ENCODE measurements around the gene GALNT2.

GALNT2 gene

GRCh38 chr1:230050973-230051735 is 15.9 kb upstream of the GALNT2 start:
- no peak for DNase-seq (ENCODE audit: low read depth in 2 of 2)

GRCh38 chr1:230052018-230052417 is 15.0 kb upstream of the GALNT2 start:
- no peak for DNase-seq (ENCODE audit: low read depth in 2 of 2)

- no peak for DNase-seq (ENCODE audit: low read depth in 2 of 2)
Observed at GRCh38 chr1:230052665-230053064, 14.4 kb upstream of the GALNT2 start.

GRCh38 chr1:230054092-230054749 is 12.8 kb upstream of the GALNT2 start:
- DNase-seq (ENCODE audit: low read depth in 2 of 2) = no peak

- DNase-seq (ENCODE audit: low read depth in 2 of 2) = no peak
Observed at GRCh38 chr1:230056098-230056497, 10.9 kb upstream of the GALNT2 start.

GRCh38 chr1:230057100-230057499 is 9.9 kb upstream of the GALNT2 start:
- no peak for DNase-seq (ENCODE audit: low read depth in 2 of 2)

- no peak for DNase-seq (ENCODE audit: low read depth in 2 of 2)
Observed at GRCh38 chr1:230057681-230058565, 9.1 kb upstream of the GALNT2 start.

GRCh38 chr1:230058626-230059025 is 8.4 kb upstream of the GALNT2 start:
- no peak for DNase-seq (ENCODE audit: low read depth in 2 of 2)

GRCh38 chr1:230061801-230062200 is 5.2 kb upstream of the GALNT2 start:
- no peak for DNase-seq (ENCODE audit: low read depth in 2 of 2)

GRCh38 chr1:230062521-230062920 is 4.5 kb upstream of the GALNT2 start:
- no peak for DNase-seq (ENCODE audit: low read depth in 2 of 2)

- no peak for DNase-seq (ENCODE audit: low read depth in 2 of 2)
Observed at GRCh38 chr1:230064283-230064682, 2.8 kb upstream of the GALNT2 start.

- no peak for DNase-seq (ENCODE audit: low read depth in 2 of 2)
Observed at GRCh38 chr1:230065161-230065560, 1.9 kb upstream of the GALNT2 start.

- no peak for DNase-seq (ENCODE audit: low read depth in 2 of 2)
Observed at GRCh38 chr1:230065571-230065970, 1.5 kb upstream of the GALNT2 start.

- no peak for DNase-seq (ENCODE audit: low read depth in 2 of 2)
Observed at GRCh38 chr1:230066031-230066430, 1.0 kb upstream of the GALNT2 start.

GRCh38 chr1:230067419-230067870 is 407 bp downstream of the GALNT2 start:
- DNase-seq (ENCODE audit: low read depth in 2 of 2) = no peak

- no peak for DNase-seq (ENCODE audit: low read depth in 2 of 2)
Observed at GRCh38 chr1:230067871-230068620, 1.0 kb downstream of the GALNT2 start.

- no peak for DNase-seq (ENCODE audit: low read depth in 2 of 2)
Observed at GRCh38 chr1:230068621-230068873, 1.5 kb downstream of the GALNT2 start.

- no peak for DNase-seq (ENCODE audit: low read depth in 2 of 2)
Observed at GRCh38 chr1:230068952-230069684, 2.1 kb downstream of the GALNT2 start.

GRCh38 chr1:230069796-230070195 is 2.8 kb downstream of the GALNT2 start:
- no peak for DNase-seq (ENCODE audit: low read depth in 2 of 2)

- DNase-seq (ENCODE audit: low read depth in 2 of 2) = no peak
Observed at GRCh38 chr1:230070321-230071208, 3.5 kb downstream of the GALNT2 start.

Data from stimulated activated CD4-positive, alpha-beta T cell treated with anti-CD3 and anti-CD28 coated beads, Interleukin-1b, Interleukin-23, amount 100 ng/mL, for 1 hour (primary cell).